Renal cortex interstitium (tissue), 15 donors: ENCODE data around the gene SMIM20. TPM values are rescaled to one million over a fixed set of nuclear protein-coding genes. Genes with fewer than 3 reads are reported as not detected.
"Not testable (repeated sequence)": the region's sequence is repeated elsewhere in the genome, so short reads cannot be mapped to it uniquely, and the experiment has no call there.

Experiments used
- DNase-seq, 11 donors: peaks; one replicate each; pipeline ENCODE4 v3.0.0-alpha.2; 2013; ENCODE audit warnings: low read depth in 9 of 11, low spot score in 4 of 11; ENCODE audit errors: extremely low read depth in 1 of 11
- long read RNA-seq, 16 experiments: transcript quantifications; one replicate each; lab custom pipeline, GENCODE V29; 2026
- polyA plus RNA-seq, 3 donors: library from polyadenylated mRNA; unstranded; fragments of 120-200 nt; gene quantifications; one replicate each; pipeline ENCODE4 v1.2.1, GENCODE V29; 2013; ENCODE audit not compliant: insufficient read length in 3 of 3

Gene SMIM20
- 10 to 100 TPM; 43.9 to 54.3 (median 46.4) TPM for polyA plus RNA-seq
- long read RNA-seq, donor 1, transcript SMIM20-201 (3 exons, 935 nt): major isoform, 24 of 26 reads
- long read RNA-seq, donor 1, partial matches to known transcripts: 0 of 26 reads
- long read RNA-seq, donor 1, other reads (novel, unspliced or antisense): 0 of 26 reads
- long read RNA-seq, donor 2, transcript SMIM20-201 (3 exons, 935 nt): major isoform, 20 of 28 reads
- long read RNA-seq, donor 2, partial matches to known transcripts: 8 of 28 reads
- long read RNA-seq, donor 2, other reads (novel, unspliced or antisense): 0 of 28 reads
- long read RNA-seq, donor 3, transcript SMIM20-201 (3 exons, 935 nt): major isoform, 59 of 68 reads
- long read RNA-seq, donor 3, partial matches to known transcripts: 7 of 68 reads
- long read RNA-seq, donor 3, other reads (novel, unspliced or antisense): 0 of 68 reads
- long read RNA-seq, donor 4, transcript SMIM20-201 (3 exons, 935 nt): major isoform, 25 of 25 reads
- long read RNA-seq, donor 4, partial matches to known transcripts: 0 of 25 reads
- long read RNA-seq, donor 4, other reads (novel, unspliced or antisense): 0 of 25 reads
- long read RNA-seq, donor 5: 0 reads
- long read RNA-seq, donor 6, transcript SMIM20-201 (3 exons, 935 nt): major isoform, 23 of 38 reads
- long read RNA-seq, donor 6, partial matches to known transcripts: 15 of 38 reads
- long read RNA-seq, donor 6, other reads (novel, unspliced or antisense): 0 of 38 reads
- long read RNA-seq, donor 7, transcript SMIM20-201 (3 exons, 935 nt): major isoform, 41 of 42 reads
- long read RNA-seq, donor 7, partial matches to known transcripts: 0 of 42 reads
- long read RNA-seq, donor 7, other reads (novel, unspliced or antisense): 0 of 42 reads
- long read RNA-seq, donor 8: 0 reads
- long read RNA-seq, donor 9, transcript SMIM20-201 (3 exons, 935 nt): major isoform, 29 of 31 reads
- long read RNA-seq, donor 9, partial matches to known transcripts: 0 of 31 reads
- long read RNA-seq, donor 9, other reads (novel, unspliced or antisense): 0 of 31 reads
- long read RNA-seq, donor 10, transcript SMIM20-201 (3 exons, 935 nt): major isoform, 40 of 40 reads
- long read RNA-seq, donor 10, partial matches to known transcripts: 0 of 40 reads
- long read RNA-seq, donor 10, other reads (novel, unspliced or antisense): 0 of 40 reads
- long read RNA-seq, donor 11, transcript SMIM20-201 (3 exons, 935 nt): major isoform, 20 of 20 reads
- long read RNA-seq, donor 11, partial matches to known transcripts: 0 of 20 reads
- long read RNA-seq, donor 11, other reads (novel, unspliced or antisense): 0 of 20 reads
- long read RNA-seq, donor 12, transcript SMIM20-201 (3 exons, 935 nt): major isoform, 14 of 21 reads
- long read RNA-seq, donor 12, partial matches to known transcripts: 7 of 21 reads
- long read RNA-seq, donor 12, other reads (novel, unspliced or antisense): 0 of 21 reads
- long read RNA-seq, donor 13: 0 reads
- long read RNA-seq, donor 14, transcript SMIM20-201 (3 exons, 935 nt): major isoform, 36 of 37 reads
- long read RNA-seq, donor 14, partial matches to known transcripts: 0 of 37 reads
- long read RNA-seq, donor 14, other reads (novel, unspliced or antisense): 0 of 37 reads
- long read RNA-seq, donor 15, transcript SMIM20-201 (3 exons, 935 nt): major isoform, 15 of 24 reads
- long read RNA-seq, donor 15, partial matches to known transcripts: 9 of 24 reads
- long read RNA-seq, donor 15, other reads (novel, unspliced or antisense): 0 of 24 reads
- long read RNA-seq, donor 16, transcript SMIM20-201 (3 exons, 935 nt): major isoform, 85 of 88 reads
- long read RNA-seq, donor 16, partial matches to known transcripts: 0 of 88 reads
- long read RNA-seq, donor 16, other reads (novel, unspliced or antisense): 0 of 88 reads

GRCh38 chr4:25913851-25914669 is at the start of gene SMIM20:
Gene SMIM20, plus strand, starts transcription at chr4:25914220. Its CDS starts 94 bp downstream, at chr4:25914314.
- peak; percentile 62 to 83 (median 79) for DNase-seq

DNA sequence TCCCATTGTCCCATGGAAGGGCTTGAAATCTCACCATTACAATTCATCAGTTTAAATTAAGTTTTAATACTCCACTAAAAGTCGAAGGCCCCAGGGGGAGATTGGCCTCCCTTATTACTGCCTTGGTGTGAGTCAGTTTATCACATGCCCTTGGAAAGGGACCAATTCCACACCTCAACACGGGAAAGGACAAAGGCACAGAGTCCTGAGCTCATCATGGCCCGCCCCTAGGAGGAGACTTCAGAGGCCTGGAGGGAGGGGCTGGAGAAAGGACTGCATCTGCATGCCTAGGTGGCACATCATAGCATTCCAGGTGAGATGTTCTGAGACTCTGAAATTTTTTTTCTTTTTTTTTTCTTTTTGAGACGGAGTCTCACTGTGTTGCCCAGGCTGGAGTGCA is 48.4 kb upstream of the SMIM20 start:
- no peak for DNase-seq

DNA sequence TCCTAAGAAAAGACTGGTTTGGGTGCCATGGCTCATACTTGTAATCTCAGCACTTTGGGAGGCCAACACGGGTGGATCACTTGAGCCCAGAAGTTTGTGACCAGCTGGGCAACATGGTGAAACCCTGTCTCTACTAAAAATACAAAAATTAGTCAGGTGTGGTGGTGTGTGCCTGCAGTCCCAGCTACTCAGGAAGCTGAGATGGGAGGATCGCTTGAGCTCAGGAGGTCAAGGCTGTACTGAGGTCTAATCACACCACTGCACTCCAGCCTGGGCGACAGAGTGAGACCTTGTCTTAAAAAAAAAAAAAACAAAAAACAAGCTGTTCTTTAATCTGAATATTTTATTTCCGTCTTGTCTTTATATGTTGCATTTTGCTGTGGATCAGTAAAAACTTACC is 47.6 kb upstream of the SMIM20 start:
- not testable (repeated sequence) for DNase-seq

DNA sequence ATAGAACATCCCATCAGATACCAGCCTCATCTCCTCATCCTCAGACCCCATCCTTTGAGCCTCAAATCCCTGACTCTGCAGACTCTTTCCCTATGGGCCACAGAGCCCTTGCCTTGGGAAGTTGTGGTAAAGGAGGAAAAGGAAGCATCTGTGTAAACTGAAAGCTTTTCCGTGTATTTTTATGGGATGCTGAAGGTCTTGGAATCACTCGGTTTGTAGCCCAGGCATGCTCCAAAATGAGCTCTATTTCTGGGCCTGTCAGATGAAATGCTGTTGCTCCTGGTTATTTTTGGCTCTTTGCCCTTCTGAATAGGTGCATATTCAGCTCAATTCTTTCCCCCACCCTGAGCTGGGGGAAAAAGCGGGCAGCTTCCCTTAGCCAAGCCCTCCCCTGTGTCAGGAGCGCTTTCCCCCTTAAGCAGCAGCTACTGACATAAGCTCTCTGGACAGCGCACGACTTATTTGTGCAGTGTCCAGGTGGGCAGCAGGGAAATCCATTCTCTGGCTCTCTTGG is 46.2 kb upstream of the SMIM20 start:
- no peak for DNase-seq

DNA sequence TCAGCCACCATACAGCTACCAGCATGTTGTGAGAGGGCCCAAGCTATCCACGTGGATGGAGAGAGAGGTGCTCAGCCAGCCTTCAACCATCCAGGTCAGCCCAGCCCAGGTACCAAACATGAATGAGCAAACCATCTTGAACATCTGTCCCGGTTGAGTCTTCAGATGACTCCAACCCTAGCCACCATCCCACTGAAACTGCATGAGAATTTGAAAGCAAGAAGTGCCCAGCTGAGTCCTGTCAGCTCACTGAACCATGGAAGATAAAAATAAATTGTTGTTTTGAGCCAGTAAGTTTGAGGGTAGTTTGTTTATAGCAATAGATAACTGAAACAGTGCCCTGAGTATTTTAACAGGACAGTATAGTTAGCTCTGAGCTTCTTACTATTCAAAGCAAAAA is 43.9 kb upstream of the SMIM20 start:
- DNase-seq: no peak

DNA sequence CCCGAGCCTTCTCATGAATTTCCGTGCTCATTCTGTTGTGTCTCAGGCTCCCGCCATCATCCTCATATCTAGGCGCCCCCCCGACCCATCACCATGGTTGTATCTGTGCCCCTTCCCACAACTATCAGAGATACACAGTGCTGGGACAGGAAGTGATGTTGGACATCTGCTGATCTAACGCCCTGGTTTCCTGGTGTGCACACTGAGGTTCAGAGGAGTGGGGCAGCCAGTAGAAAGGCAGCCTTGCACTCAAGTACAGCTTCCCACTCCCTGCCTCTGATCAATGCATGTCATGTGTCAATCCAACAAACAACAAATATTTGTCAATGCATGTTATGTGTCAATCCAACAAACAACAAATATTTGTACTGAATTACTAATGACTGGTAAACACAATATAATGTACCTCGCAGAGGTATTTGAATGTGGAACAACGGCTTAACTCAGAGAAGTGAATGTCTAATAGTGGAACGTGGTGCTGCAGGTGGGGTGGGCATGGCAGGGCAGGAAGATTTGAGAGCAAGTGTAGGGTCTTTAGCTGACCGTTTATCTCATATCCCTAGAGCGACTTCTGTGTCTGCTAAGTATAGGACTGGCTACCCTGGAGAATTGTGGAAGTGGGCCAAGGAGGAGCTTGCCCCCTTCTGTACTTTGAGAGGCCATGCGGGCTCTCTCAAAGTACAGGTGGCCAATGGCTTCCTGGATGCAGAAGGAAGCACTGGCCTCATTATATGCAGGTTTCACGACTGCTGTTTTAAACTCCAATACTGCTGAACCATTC is 41.0 kb upstream of the SMIM20 start:
- DNase-seq: no peak

DNA sequence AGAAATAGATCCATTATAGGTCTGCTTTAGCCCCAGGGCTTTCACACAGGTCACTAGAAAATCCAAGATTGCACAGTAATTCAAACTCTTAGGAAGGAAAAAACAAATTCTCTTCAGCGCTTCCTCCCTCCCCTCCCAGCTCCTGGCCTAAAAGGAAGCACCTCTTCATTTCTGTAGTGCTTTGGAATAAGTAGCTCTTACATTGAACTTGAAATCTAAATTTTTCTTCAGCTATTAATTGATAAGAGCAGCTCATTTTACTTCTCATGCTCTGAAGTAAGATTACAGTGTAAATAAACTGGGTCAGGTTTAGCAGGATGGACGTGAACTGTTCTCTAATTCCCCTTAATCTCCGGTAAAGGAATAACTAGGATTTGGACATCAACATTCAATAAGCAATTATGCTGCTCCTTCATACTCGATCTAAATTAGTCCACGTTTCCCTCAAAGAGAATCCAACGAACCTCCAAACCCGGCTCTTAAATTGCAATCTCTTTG is 40.3 kb upstream of the SMIM20 start:
- no peak for DNase-seq

- no peak for DNase-seq
These were observed 39.4 kb upstream of the SMIM20 start for GRCh38 chr4:25874655-25875054.

- DNase-seq: no peak
These were observed 38.7 kb upstream of the SMIM20 start for GRCh38 chr4:25875281-25875745.

DNA sequence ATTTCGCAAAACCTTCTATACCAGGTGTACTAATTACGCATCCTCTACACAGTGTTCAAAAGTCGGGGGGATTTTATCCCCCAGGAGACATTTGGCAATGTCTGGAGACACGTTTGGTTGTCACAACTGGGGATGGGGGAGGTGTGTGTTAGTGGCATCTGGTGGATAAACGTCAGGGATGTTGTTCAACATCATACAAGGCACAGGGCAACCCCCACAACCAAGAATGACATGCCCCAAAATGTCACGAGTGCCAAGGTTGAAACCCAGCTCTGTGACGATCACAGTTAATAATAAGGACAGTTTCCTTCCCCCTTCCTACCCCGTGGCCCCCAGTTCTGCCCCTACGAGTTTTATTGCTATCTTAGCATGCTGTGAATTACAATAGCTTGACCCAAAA is 35.3 kb upstream of the SMIM20 start:
- DNase-seq: no peak

GRCh38 chr4:25879091-25879584 is 34.9 kb upstream of the SMIM20 start:
- DNase-seq: no peak

- no peak for DNase-seq
These were observed 34.4 kb upstream of the SMIM20 start for GRCh38 chr4:25879587-25879986.

GRCh38 chr4:25879991-25880651 is 33.9 kb upstream of the SMIM20 start:
- no peak for DNase-seq

DNA sequence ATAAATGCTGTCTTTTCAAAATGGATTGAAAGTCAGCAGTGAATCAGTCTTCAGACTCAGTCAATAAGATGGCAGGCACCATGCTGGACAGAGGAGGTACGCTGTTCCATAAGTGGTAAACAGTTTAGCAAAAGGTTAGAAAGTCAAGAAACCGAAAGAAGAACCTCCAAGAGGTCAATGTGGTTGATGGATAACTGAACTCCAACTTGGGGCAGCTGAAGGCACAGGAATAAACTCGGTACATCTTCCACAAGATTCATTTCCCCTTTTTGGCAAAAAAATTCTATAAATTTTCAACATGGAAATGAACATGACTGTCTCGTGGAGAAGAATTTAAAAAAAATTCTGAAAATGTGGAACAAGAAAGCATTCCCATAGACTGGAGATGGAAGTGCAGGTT is 32.8 kb upstream of the SMIM20 start:
- DNase-seq: no peak

GRCh38 chr4:25882226-25882625 is 31.8 kb upstream of the SMIM20 start:
- DNase-seq: no peak
